Caco-2 (cell line): Measurements from ENCODE around the gene NPAS3. TPM values are rescaled to one million over a fixed set of nuclear protein-coding genes. Genes with fewer than 3 reads are reported as not detected.

ENCODE experiments used
- BruUV-seq: library from RNA; stranded (reverse); fragments of 400-500 nt; replicated peaks from 2 replicates; lab custom pipeline; 2021; lab: Mats Ljungman, UMichigan
- CTCF ChIA-PET: fragments of 300-600 bp; sonication (Branson Sonifier 250); formaldehyde crosslinking; loops from one replicate; lab custom pipeline; 2022; ENCODE audit warnings: antibody characterized with exemption; lab: Charles Lee
- POLR2A ChIA-PET: fragments of 300-600 bp; sonication (Branson Sonifier 250); formaldehyde crosslinking; loops from one replicate; lab custom pipeline; 2022; ENCODE audit warnings: antibody characterized with exemption; lab: Charles Lee
- DNase-seq, 2 experiments: peaks; one replicate each; pipeline versions ENCODE4 v3.0.0 to v3.0.0-alpha.2; 2020 to 2022
- H3K27me3 ChIP-seq: replicated peaks from 2 replicates; pipeline ENCODE4 v1.6.0; 2011; ENCODE audit warnings: low read length; ENCODE audit not compliant: control insufficient read depth, insufficient read depth
- H3K36me3 ChIP-seq: 2 replicates; pipeline ENCODE4 v1.5.1; 2011; ENCODE audit warnings: low read length; ENCODE audit not compliant: control insufficient read depth, insufficient read depth
- H3K4me1 ChIP-seq: fragments of 250-450 bp; sonication (Bioruptor Pico); 2 replicates; pipeline ENCODE4 v1.5.1; 2020; ENCODE audit warnings: mild to moderate bottlenecking
- H3K4me3 ChIP-seq: 2 replicates; pipeline ENCODE4 v1.5.1; 2011; ENCODE audit warnings: low read depth, mild to moderate bottlenecking, control low read depth, low read length
- H3K9me3 ChIP-seq: fragments of 250-450 bp; sonication (Bioruptor Pico); 2 replicates; pipeline ENCODE4 v1.5.1; 2020; ENCODE audit warnings: mild to moderate bottlenecking, moderate library complexity
- H3K27ac Mint-ChIP-seq: one replicate; pipeline ENCODE4 v1.8.0; 2022; ENCODE audit warnings: mixed read lengths; ENCODE audit not compliant: unreplicated experiment
- H3K27me3 Mint-ChIP-seq: one replicate; pipeline ENCODE4 v1.8.0; 2022; ENCODE audit warnings: mixed read lengths; ENCODE audit not compliant: insufficient read depth, unreplicated experiment
- H3K36me3 Mint-ChIP-seq: one replicate; pipeline ENCODE4 v1.8.0; 2022; ENCODE audit warnings: mild to moderate bottlenecking, mixed read lengths; ENCODE audit not compliant: insufficient read depth, unreplicated experiment
- H3K4me1 Mint-ChIP-seq: one replicate; pipeline ENCODE4 v1.8.0; 2022; ENCODE audit warnings: low read depth, mixed read lengths; ENCODE audit not compliant: unreplicated experiment
- H3K4me3 Mint-ChIP-seq: one replicate; pipeline ENCODE4 v1.8.0; 2022; ENCODE audit warnings: mild to moderate bottlenecking, moderate library complexity, mixed read lengths; ENCODE audit not compliant: unreplicated experiment
- H3K9me3 Mint-ChIP-seq: one replicate; pipeline ENCODE4 v1.8.0; 2022; ENCODE audit warnings: mixed read lengths; ENCODE audit not compliant: unreplicated experiment
- intact Hi-C: fragments of 100-400 bp; cut with micrococcal nuclease; formaldehyde crosslinking; loops from one replicate; pipeline ENCODE4 v1.10.0; 2022; ENCODE audit not compliant: unreplicated experiment
- total RNA-seq: library from RNA; stranded (reverse); gene quantifications from 2 replicates; pipeline ENCODE4 v1.2.3, GENCODE V29; 2022
- TF ChIP-seq, protein P1 (sequence below), 2 experiments: fragments of 200-600 bp in 1 of 2; IDR thresholded peaks; 1 replicate in 1 of 2; 2 replicates in 1 of 2; pipeline versions ENCODE4 v1.5.1 to v1.8.0; 2011 to 2022; ENCODE audit warnings: antibody characterized with exemption in 1 of 2, control low read depth in 1 of 2, inconsistent platforms in 1 of 2, low read depth in 1 of 2, low read length in 1 of 2, mild to moderate bottlenecking in 1 of 2, moderate library complexity in 1 of 2; ENCODE audit not compliant: insufficient read depth in 1 of 2, severe bottlenecking in 1 of 2, unreplicated experiment in 1 of 2

NPAS3 gene
- total RNA-seq, 1 experiment from 2014 or later = not detected

DNA sequence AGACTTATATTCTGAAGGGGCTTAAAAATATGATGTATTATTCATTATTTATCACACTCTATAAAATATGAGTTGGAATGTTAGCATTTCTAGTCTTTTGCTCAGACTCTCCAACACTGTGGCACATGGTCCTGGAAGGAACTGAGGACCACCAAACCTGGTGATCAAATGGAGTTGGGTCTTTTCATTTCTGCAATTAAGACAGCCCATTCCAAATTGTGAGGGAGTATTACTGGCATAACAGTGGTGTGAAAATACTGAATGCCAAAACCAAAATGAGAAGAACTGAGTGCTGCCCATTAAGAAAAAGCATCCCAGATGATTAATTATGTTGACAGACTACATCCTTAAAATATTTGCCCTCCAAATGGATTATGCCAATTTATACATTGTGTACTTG lies 90.8 kb downstream of the NPAS3 start:
- Mint-ChIP-seq H3K9me3 (no peaks in the 10 kb centered on the region), H3K27me3 (peaks cover 14% of the 10 kb centered on the region), H3K27ac (no peak overlapping the region), H3K36me3 (no peaks in the 10 kb centered on the region), H3K4me1 (no peaks in the 10 kb centered on the region), H3K4me3 (no peak overlapping the region)
- CTCF ChIA-PET = no interaction called here
- Histone ChIP-seq H3K4me1 (no peaks in the 10 kb centered on the region), H3K4me3 (no peak overlapping the region), H3K36me3 (no peaks in the 10 kb centered on the region), H3K9me3 (no peaks in the 10 kb centered on the region), H3K27me3 (no peaks in the 10 kb centered on the region; the same call in 1 of the 2 replicates)
- POLR2A ChIA-PET = no interaction called here
- no peak for DNase-seq
- TF ChIP-seq, protein P1, sequence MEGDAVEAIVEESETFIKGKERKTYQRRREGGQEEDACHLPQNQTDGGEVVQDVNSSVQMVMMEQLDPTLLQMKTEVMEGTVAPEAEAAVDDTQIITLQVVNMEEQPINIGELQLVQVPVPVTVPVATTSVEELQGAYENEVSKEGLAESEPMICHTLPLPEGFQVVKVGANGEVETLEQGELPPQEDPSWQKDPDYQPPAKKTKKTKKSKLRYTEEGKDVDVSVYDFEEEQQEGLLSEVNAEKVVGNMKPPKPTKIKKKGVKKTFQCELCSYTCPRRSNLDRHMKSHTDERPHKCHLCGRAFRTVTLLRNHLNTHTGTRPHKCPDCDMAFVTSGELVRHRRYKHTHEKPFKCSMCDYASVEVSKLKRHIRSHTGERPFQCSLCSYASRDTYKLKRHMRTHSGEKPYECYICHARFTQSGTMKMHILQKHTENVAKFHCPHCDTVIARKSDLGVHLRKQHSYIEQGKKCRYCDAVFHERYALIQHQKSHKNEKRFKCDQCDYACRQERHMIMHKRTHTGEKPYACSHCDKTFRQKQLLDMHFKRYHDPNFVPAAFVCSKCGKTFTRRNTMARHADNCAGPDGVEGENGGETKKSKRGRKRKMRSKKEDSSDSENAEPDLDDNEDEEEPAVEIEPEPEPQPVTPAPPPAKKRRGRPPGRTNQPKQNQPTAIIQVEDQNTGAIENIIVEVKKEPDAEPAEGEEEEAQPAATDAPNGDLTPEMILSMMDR (IDR thresholded peaks at IDR 0.05; ENCODE audit: insufficient read depth in 1 of 2, low read depth in 1 of 2, low read length in 1 of 2, severe bottlenecking in 1 of 2, unreplicated experiment in 1 of 2) = no peak
- intact Hi-C loops = no loop called here
- no TSS peak for BruUV-seq

DNA sequence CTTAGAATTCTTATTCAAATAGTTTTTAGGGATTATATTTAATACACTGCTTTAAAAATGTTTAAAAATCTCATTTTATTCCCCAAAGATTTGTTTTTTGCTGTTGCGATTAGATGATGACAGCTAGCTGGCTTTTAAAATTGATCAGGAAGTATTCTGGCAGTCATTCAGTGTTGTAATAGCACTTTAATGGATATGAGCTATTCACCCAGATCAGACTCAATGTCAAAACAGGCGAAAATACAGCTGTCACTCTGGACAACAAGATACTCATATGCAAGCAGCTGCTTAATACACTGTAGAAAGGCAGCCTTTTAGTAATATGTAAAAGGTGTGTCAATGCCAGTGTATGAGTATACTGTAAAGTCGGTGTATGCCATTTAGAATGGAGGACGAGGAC lies 91.7 kb downstream of the NPAS3 start:
- TF ChIP-seq, protein P1 (IDR thresholded peaks at IDR 0.05; ENCODE audit: insufficient read depth in 1 of 2, low read depth in 1 of 2, low read length in 1 of 2, severe bottlenecking in 1 of 2, unreplicated experiment in 1 of 2) = no peak
- no peaks in the 10 kb centered on the region for H3K36me3 Mint-ChIP-seq
- intact Hi-C loops = no loop called here
- BruUV-seq = no TSS peak
- Histone ChIP-seq H3K4me3 (no peak overlapping the region), H3K36me3 (no peaks in the 10 kb centered on the region), H3K27me3 (no peaks in the 10 kb centered on the region), H3K9me3 (no peaks in the 10 kb centered on the region), H3K4me1 (no peaks in the 10 kb centered on the region)
- no peaks in the 10 kb centered on the region for H3K9me3 Mint-ChIP-seq
- DNase-seq = no peak
- peaks cover 14% of the 10 kb centered on the region for H3K27me3 Mint-ChIP-seq
- ChIA-PET POLR2A (no interaction called here), CTCF (no interaction called here)
- H3K4me1 Mint-ChIP-seq = no peaks in the 10 kb centered on the region
- H3K27ac Mint-ChIP-seq = no peak overlapping the region
- no peak overlapping the region for H3K4me3 Mint-ChIP-seq

DNA sequence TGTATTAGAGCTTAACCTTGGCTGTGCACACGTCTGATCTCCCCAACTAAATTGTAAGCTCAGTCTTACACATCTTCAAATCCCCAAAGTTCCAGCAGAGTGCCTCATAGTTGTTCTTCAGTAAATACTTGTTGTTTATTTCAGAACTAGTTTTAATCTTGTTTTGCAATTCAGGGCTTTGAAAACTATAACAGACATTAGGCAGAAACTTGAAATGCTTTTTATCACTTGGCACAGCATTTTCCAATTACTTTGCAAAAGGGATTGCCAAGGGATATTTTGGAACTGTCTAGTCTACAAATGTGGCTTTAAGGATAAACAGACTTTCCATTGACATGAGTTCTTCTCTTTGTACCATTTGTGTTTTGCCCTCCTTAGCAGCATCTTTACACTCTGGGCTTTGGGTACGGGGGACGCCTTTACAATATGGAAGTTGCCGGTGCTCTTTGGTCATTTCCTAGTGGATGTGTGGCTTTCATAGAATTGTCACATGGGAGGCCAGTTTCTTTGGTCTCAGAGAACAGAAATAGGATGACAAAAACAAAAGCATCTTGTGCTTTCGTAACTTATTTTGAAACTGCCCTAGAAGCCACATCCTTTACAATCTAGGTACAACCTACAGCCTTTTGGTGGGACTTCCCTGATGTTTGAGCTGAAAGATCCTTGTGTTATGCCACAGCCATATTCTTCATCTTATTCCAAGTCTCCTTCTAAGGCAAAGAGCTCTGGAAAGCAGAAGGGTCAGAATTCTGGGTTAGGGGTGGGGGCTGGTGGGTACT lies 96.9 kb downstream of the NPAS3 start:
- TF ChIP-seq, protein P1 (IDR thresholded peaks at IDR 0.05; ENCODE audit: insufficient read depth in 1 of 2, low read depth in 1 of 2, low read length in 1 of 2, severe bottlenecking in 1 of 2, unreplicated experiment in 1 of 2) = no peak
- H3K27me3 Mint-ChIP-seq = peaks cover 4% of the 10 kb centered on the region
- no peaks in the 10 kb centered on the region for H3K9me3 Mint-ChIP-seq
- Histone ChIP-seq H3K4me1 (no peaks in the 10 kb centered on the region), H3K4me3 (no peak overlapping the region), H3K9me3 (no peaks in the 10 kb centered on the region), H3K27me3 (no peaks in the 10 kb centered on the region), H3K36me3 (no peaks in the 10 kb centered on the region)
- no peaks in the 10 kb centered on the region for H3K36me3 Mint-ChIP-seq
- intact Hi-C loops = no loop called here
- no peak for DNase-seq
- CTCF ChIA-PET = no interaction called here
- no TSS peak for BruUV-seq
- POLR2A ChIA-PET = no interaction called here
- no peak overlapping the region for H3K4me3 Mint-ChIP-seq
- H3K4me1 Mint-ChIP-seq = no peaks in the 10 kb centered on the region
- H3K27ac Mint-ChIP-seq = no peak overlapping the region
